Ishikawa (cell line): ENCODE results near the gene DENND11.

Source experiments
- CEBPB ChIP-seq: IDR thresholded peaks from 2 replicates; pipeline ENCODE4 v1.6.1; 2012
- CREB1 ChIP-seq: IDR thresholded peaks from 2 replicates; pipeline ENCODE4 v1.6.1; 2012; ENCODE audit warnings: low read depth
- EP300 ChIP-seq: IDR thresholded peaks from 2 replicates; pipeline ENCODE4 v1.6.1; 2012; ENCODE audit warnings: borderline replicate concordance
- FOXM1 ChIP-seq: IDR thresholded peaks from 2 replicates; pipeline ENCODE4 v1.6.1; 2012; ENCODE audit warnings: low read depth, borderline replicate concordance
- RAD21 ChIP-seq: IDR thresholded peaks from 2 replicates; pipeline ENCODE4 v1.6.1; 2012; ENCODE audit warnings: low read depth
- TAF1 ChIP-seq: IDR thresholded peaks from 2 replicates; pipeline ENCODE4 v1.6.1; 2012; ENCODE audit warnings: low read depth, mild to moderate bottlenecking
- TCF12 ChIP-seq: IDR thresholded peaks from 2 replicates; pipeline ENCODE4 v1.6.1; 2012; ENCODE audit warnings: low read depth
- YY1 ChIP-seq: IDR thresholded peaks from 2 replicates; pipeline ENCODE4 v1.6.1; 2012; ENCODE audit warnings: low read depth
- TF ChIP-seq, protein P1 (sequence below): IDR thresholded peaks from 2 replicates; pipeline ENCODE4 v1.6.1; 2012; ENCODE audit warnings: low read depth, mild to moderate bottlenecking
- TF ChIP-seq, protein P2 (sequence below): IDR thresholded peaks from 2 replicates; pipeline ENCODE4 v1.6.1; 2012

- TF ChIP-seq EP300, result no peak
- TF ChIP-seq, protein P1, sequence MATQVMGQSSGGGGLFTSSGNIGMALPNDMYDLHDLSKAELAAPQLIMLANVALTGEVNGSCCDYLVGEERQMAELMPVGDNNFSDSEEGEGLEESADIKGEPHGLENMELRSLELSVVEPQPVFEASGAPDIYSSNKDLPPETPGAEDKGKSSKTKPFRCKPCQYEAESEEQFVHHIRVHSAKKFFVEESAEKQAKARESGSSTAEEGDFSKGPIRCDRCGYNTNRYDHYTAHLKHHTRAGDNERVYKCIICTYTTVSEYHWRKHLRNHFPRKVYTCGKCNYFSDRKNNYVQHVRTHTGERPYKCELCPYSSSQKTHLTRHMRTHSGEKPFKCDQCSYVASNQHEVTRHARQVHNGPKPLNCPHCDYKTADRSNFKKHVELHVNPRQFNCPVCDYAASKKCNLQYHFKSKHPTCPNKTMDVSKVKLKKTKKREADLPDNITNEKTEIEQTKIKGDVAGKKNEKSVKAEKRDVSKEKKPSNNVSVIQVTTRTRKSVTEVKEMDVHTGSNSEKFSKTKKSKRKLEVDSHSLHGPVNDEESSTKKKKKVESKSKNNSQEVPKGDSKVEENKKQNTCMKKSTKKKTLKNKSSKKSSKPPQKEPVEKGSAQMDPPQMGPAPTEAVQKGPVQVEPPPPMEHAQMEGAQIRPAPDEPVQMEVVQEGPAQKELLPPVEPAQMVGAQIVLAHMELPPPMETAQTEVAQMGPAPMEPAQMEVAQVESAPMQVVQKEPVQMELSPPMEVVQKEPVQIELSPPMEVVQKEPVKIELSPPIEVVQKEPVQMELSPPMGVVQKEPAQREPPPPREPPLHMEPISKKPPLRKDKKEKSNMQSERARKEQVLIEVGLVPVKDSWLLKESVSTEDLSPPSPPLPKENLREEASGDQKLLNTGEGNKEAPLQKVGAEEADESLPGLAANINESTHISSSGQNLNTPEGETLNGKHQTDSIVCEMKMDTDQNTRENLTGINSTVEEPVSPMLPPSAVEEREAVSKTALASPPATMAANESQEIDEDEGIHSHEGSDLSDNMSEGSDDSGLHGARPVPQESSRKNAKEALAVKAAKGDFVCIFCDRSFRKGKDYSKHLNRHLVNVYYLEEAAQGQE, result no peak
- no peak for TF ChIP-seq TAF1
- no peak for TF ChIP-seq RAD21
- no peak for TF ChIP-seq FOXM1
- no peak for TF ChIP-seq TCF12
- no peak for TF ChIP-seq CEBPB
- TF ChIP-seq CREB1, result no peak
- no peak for TF ChIP-seq YY1
- TF ChIP-seq, protein P2, sequence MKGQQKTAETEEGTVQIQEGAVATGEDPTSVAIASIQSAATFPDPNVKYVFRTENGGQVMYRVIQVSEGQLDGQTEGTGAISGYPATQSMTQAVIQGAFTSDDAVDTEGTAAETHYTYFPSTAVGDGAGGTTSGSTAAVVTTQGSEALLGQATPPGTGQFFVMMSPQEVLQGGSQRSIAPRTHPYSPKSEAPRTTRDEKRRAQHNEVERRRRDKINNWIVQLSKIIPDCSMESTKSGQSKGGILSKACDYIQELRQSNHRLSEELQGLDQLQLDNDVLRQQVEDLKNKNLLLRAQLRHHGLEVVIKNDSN, result no peak
Observed at GRCh38 chr7:141665208-141666035, 36.5 kb downstream of the DENND11 start.
